Activated CD4-positive, alpha-beta T cell treated with anti-CD3 and anti-CD28 coated beads, Interleukin-10, Interleukin-2, amounts not matched to agents 100 ng/mL and 50 ng/mL, durations not matched to agents 16 hours and 8 hours (primary cell): ENCODE data around the gene TOP1.

Experiments
- DNase-seq: peaks from one replicate; pipeline ENCODE4 v3.0.0-alpha.2; 2020

TOP1 gene

DNA sequence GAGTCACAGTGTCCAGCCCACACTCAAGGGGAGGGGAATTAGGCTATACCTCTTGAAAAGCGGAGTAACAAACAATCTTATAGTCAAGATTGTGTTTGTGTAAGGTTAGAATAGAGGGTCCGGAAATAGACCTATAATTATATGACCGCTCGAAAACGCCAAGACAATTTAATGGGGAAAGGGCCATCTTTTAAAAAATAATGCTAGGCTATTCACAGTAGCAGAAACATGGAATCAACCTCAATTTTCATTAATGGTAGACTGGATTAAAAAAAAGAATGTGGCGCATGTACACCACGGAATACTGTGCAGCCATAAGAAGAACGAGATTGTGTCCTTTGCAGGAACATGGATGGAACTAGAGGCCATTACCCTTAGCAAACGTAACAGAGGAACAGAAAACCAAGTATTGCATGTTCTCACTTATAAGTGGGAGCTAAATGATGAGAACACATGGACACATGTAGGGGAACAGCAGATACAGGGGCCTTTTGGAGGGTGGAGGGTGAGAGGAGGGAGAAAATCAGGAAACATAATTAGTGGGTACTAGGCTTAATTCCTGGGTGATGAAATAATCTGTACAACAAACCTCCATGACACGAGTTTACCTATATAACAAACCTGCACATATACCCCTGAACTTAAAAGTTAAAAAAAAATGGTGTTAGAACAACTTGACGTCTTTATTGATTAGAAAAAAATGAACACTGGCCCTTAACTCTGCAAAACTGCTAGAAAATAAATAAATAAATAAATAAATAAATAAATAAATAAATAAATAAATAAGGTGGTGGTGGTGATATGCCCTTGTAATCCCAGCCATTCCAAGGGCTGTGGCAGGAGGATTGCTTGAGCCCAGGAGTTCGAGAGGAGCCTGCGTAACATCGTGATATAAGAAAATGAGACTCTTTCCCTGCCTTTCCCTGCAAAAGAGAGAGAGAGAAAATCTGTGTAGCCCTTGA is 30.3 kb downstream of the TOP1 start:
- no peak for DNase-seq

DNA sequence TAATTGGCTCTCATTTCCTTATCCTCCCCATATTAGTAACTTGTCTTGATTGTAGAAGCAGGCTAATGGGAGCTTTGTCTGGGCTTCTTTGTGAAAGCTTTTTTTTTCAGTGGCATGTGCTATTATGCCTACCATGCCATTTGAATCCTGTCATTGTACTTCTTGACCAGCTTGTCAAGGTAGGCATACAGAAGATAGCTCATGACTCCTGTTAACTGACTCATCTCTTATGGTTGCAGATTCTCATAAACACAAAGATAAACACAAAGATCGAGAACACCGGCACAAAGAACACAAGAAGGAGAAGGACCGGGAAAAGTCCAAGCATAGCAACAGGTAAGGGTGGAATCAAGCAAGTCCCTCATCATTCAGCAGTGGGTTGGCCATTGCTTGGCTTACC is 32.5 kb downstream of the TOP1 start:
- DNase-seq: no peak

DNA sequence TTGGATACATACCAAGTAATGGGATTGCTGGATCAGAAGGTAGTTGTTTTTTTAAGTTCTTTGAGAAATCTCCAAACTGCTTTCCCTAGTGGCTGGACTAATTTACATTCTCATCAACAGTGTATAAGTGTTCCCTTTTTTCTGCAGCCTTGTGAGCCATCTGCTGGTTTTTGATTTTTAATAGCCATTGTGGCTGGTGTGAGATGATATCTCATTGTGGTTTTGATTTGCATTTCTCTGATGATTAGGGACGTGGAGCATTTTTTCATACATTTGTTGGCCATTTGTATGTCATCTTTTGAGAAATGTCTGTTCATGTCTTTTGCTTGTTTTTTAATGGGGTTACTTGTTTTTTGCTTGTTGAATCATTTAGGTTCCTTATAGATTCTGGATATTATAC is 34.8 kb downstream of the TOP1 start:
- no peak for DNase-seq

DNA sequence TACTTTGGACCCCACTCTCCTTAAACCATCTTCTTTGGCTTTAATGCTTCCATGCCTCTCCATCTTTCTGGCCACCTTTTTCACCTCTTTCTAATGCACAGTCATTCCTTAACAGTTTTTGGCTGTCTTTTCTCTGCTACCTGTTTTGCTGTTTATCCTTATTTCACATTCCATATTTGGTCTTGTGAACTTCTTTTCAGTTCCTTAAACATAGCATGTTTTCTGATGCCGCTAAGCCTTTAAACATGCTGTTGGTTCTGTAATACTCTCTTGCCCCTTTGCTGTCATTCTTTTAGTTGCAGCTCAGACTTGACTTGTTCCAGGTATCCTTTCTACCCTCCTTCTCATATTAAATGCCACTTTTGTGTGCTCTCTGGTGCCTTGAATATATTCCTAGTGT is 35.8 kb downstream of the TOP1 start:
- no peak for DNase-seq

DNA sequence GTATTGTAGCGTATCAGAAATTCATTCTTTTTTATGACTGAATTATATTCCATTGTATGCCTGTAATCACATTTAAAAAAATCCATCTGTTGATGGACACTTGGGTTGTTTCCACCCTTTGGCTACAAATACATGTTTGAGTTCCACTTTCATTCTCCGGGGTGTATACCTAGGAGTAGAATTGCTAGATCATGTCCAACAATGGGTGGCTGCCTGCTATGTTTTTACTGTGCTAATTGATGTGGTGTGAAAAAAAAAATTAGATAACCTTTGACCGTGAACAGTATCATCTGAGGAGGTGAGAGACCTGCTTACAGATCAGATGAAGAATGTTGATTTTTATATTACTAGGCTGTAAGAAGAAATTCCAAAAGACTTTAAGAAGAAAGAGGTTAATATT is 37.1 kb downstream of the TOP1 start:
- no peak for DNase-seq

DNA sequence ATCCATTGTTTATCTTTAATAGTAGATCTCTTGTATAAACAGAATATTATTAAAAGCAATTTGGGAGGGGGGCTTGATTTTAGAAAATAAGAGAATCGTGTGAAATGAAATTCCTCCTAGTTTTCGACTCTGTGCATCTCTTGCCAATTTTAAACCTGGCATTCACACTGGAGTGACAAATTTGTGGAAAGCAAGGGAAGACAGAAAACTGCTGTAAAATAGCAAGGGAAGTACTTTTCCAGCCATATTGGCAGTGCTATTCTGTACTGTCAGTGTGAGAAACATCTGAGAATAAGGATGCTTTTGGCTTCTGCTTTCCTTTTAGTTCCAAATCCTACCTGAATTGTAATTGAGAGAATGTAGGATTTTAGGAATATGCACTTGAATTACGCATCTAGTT is 40.2 kb downstream of the TOP1 start:
- no peak for DNase-seq

DNA sequence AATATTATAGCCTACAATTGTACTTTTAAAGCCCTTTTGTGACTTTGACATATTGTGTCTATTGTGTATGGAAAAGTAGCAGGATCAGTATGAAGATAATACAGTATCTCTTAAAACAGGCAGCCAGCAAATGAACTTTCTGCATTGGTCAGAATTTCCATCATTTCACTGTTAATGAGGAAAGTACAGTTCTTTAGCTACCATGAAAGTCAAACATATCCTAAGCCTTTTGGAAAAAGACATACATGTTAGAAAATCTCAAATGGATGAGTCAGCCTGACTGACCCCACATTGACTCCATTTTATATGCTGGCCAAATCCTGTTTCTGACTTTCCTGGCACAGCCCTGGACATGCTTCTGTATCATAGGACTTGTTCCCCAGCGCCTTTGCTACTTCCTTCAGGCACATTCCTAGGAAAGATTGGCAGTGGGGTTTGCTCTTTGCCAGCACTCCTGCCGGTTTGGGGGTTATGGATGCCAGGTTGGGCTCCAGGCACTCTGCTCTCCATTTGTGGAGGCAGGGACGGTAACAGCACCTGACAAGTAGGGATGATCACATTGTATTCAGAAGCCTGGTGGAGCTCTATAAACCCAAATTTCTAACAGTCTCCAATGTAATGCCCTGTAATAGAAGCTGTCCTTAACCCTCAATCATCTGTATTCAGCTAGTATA is 43.7 kb downstream of the TOP1 start:
- DNase-seq: no peak

DNA sequence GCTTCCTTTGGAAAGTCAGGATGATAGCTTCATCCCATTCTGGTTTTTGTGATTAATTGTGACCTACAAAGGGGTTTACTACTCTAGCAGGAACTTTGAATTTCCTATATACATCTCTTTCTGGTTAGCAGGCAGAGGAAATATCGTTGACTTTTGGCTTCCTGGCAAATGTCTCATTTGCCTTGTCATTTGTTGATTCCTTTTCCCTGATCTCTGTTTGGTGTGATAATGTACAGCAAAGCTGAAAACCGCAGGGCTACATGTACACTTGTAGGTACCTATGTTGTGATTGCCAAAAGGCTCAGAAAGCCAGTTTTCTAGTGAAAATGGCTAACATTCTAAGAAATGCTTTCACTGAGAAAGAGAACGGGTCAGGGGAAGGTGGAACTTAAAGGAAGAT is 44.3 kb downstream of the TOP1 start:
- DNase-seq: peak; percentile 67

DNA sequence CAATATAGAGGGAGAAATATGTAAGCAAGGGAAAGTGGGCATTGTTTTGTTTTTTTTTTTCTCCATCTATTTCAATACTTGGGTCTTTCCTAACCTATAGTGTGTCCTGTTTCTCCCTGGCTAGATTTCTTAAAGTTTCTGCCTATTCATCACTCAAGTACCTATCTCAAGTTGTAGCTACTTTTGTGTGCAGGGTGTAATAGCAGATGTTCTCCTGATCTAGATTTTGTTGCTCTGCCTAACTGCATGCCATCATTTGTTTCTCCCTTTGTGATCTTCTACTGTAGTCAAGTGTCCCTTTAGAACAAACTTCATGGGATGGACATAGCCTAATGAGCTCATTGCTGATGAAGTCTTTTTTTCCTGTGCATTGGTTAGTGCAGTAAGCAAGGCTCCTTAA is 45.8 kb downstream of the TOP1 start:
- no peak for DNase-seq

DNA sequence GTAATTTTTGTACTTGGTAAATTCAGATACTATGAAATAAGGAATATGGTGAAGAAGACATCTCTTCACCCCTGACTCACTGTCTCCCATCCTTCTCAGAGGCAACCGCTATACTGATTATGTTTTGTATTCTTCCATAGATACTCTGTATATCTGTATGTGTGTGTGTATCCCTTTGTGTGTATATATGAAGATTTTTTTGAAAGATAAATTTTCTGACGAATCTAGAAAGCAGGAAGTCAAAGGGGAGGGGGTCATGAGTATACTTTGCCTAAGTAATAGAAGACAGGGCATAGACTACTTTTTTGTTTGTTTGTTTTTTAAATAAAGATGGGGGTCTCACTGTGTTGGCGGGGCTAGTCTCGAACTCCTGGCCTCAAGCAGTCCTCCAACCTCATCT is 48.2 kb downstream of the TOP1 start:
- DNase-seq: peak; percentile 9

DNA sequence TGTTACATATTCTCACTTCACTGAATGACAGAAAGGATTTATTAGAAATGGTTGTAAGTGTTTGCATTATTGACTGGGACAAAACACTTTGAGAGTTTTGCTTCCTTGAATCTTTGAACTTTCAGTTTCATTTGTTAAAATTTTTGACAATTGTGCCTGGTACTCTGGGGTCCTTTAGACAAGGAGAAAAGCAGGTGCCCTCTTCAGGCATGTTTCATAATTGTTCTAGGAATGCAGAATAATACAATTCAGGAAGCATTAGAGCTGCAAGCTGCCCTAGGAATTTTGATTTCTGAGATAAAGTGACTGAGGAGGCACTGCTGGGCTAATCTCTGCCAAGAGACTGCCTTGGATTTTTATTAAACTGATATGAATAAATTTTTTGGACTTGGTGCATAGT is 49.7 kb downstream of the TOP1 start:
- DNase-seq: peak; percentile 13

DNA sequence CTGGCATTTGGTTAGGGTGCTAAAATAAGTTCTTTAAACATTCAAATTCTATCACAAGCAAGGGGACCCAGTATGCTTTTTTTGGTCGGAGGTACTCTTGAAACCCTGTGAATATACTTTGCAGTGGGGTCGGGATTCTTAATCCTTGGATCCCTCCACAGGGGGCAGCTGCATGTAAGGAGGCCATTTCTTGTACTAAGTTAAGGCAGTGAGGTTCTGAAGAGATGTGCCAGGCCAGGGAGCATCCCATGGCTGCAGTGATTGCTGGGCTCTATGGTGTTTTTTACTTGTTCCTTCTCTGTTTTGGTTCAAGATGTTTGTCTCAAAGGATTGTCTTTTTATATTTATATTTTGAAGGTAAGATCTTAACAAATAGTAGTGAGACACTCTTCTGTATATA is 50.4 kb downstream of the TOP1 start:
- no peak for DNase-seq

DNA sequence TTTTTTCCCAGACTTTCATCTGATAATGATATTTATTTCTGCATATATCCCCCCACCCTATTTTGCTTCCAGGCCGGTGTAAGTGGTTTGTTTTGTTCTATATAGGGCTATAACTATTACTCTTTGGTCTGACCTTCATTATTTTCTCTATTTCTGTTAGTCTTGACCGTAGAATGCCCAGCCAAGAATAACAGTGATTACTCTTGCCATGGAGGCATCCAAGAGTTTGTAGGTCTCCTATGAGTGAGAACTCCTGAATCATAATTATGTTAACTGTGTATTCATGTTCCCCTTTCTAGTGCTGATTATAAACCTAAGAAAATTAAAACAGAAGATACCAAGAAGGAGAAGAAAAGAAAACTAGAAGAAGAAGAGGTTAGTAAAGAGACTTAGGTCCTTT is 52.2 kb downstream of the TOP1 start:
- no peak for DNase-seq

DNA sequence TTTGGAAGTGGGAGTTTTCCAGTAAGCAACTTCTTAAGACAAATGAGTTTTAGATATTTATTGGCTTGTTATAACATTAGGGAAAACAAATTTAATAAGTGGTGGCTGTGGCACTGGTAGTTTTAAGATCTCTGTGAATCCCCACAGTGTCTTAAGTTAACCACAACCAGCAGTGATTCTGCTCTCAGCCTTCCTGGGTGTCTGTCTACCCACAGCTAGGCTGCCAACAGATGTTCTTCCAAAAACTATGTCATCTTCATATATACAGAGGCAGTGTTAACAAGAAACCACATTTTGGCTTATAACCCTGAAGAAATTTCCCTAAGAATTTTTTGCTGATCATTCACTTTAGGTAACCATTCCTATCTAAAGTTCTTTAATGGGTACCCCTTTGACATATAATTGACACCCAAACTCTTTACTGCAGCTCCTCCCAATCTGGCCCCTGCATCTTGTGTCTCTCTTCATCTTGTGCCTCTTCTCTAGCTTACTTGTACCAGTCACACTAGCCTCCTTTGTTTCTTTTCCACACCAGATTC is 52.7 kb downstream of the TOP1 start:
- DNase-seq: no peak

DNA sequence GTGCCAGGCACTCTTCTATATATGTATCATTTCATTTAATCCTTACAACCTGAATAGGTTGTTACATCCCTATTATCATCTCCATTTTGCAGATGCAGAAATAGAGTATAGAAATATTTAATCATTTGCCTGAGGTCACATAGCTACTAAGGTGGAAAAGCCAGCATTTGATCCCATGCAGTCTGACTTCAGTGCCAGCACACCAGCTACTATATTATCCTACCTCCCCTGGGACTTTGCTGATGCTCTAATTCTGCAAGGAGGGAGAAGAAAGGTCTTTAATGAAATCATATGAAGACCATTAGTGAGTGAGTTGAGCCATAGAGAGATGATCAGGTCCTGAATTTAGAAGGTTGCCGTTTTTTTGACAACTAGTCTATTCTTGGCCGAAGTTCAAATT is 53.7 kb downstream of the TOP1 start:
- no peak for DNase-seq

DNA sequence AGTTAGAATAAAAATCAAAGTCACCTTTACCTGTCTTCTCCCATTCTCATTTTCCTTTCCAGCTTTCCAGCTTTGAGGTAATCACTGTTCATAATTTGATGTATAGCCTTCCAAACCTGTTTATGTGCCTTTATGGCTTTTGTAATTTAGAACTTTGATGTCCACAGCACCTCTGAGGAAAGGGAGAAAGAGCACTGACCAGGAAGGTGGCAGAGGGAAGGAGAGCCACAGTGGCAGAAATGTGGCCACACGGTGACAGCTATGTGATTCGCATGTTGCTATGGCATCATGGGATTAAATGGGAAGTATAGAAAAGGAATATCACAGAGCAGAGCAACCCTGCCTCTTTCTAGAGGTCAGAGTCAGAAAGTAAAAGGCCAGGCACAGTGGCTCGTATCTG is 57.0 kb downstream of the TOP1 start:
- no peak for DNase-seq

DNA sequence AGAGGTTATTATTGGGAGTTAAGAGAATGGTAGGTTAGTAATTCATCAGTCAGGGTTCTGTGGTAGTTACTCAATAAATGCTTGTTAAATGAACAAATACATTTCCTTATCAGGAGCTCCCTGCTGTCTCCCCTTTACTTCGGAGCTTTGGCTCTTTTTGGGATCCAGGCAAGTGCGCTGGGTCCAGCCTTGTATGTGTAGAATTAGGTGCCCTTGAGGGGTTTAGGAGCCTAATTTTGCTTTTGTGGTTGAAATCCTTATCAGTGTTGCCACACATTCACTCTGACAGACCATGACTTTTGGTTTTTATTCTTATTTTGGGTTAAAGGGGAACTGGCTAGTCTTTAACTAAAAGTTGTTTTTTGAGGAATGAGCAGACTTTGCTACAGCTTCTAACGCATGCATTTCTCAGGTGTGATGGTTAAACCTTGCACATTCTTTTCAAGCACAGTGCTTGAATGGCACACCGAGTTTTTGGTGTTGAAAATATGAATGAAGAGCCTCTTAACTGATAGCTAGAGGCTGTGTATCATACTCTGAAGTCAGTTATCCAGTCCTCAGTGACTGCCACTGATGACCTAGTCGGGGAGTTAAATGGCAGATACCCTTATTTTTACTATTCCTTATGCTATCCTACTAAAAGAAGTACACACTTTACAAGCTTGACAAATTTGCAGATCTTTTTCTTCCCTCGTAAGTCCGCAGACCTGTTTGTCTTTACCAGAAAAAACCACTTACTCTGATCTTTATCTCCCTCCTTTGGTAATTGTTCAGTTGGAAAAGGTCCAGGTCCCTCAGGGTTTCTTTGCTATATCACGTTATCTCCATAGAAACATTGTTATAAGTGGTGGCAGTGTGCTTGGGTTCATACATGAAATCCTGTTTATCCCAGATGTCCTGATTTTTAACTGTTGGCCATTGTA is 58.0 kb downstream of the TOP1 start:
- DNase-seq: no peak

DNA sequence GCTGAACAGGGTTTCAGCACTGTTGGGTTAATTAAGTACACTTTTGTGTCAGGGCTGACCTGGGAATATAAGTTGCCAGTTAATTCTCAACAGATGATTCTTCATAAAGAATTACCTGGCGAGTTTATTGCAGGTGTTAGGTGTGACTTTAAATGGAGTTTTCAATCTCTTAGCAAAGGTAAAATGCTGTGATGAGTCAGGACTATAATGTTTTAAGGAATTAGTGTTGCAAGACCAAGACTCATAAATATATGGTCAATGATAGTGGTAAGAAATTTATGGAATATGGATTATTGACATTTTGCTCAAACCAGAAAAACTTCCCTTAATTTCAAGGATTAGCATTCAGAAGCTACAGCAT is 58.7 kb downstream of the TOP1 start:
- no peak for DNase-seq

DNA sequence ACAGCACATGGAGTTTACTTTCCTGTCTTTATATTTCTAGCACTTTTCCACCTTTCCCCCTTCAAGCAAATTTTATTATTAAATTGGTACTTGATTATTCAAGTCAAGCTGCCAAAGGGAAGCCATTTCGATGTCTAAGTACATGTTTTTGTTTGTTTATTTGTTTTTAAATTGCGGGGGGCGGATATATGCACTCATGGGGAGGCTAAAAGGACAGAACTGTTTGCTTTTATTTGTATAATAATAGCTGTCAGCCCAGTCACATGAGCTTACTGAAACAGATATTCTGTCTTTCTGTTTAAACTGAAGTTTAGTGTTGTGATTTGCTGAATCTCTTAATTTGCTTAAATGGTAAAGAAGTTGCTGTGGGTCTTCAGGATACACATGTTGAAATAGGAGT is 59.2 kb downstream of the TOP1 start:
- no peak for DNase-seq

DNA sequence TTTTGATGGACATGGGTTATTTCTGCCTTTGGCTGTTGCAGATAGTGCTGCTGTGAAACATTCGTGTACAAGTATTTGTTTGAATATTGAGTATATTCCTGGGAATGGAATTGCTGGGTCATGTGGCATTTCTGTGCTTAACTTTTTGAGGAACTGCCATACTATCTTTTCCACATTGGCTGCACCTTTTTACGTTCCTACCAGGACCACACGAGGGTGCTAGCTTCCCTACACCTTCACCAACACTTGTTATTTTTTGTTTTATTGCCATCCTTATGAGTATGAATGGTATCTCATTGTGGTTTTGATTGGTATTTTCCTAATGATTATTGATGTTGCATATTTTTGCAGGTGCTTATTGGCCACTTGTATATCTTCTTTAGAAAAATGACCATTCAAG is 60.9 kb downstream of the TOP1 start:
- DNase-seq: no peak

DNA sequence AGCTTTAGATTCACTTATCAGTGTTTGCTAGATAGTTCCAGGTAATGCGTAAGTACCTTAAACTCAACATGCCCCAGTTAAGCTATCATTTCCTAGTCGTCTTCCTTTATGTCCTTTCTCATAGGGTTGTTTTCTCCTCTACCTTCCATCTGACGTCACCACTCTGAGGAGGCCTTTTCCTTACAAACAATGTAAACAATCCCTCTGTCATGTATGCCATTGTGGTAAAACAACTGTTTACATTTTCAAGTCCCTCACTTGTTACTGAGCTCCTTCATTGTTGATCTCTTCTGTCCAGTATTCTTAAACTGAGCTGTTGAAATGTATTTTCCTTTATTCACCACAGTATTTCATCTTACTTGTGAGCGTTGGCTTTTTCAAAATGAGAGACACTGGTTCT is 63.3 kb downstream of the TOP1 start:
- no peak for DNase-seq

DNA sequence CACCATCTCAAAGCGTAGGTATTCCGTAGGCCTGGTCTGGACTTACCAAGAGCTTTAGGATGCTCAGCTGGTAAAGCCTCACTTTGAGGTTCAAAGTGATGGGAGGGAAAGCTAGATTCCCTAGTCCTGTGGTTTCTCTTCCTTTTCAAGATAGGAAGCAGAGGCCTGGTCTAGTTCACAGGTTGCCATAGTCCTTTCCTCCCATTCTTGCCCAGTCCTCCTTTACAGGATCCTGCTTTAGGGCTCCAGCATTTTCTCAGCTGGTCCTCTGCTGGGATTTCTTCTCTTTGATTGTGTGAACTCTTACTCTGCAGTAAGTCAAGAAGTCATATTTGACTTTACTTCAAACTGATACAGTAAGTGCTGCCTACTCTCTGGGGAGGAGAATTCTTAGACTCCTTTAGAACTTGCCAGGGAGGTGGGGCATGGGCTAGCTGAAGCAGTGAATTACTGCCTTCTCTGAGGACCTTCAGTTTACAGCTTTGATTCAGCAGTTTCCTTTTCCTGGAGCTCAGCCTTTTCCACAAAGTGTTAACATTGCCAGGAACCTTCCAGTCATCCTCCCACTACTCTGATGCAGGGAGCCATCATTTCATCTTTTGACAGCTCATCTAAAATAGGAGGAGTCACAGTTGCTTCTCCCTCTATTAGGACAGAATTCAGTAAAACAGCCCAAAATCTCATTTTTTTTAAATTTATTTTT is 65.9 kb downstream of the TOP1 start:
- peak; percentile 9 for DNase-seq
